ENCODE data around the gene E2F1. TPM values are rescaled to one million over a fixed set of nuclear protein-coding genes. Genes with fewer than 3 reads are reported as not detected.
A peak's percentile ranks its signal among the peaks of the same experiment; 100 is the strongest.

Gene E2F1
- total and polyA plus RNA-seq, 2 donors (not counting 1 experiment from before 2014, with no cell fraction given): 2.4 to 2.7 TPM

- Histone ChIP-seq H3K79me2 (ENCODE audit: control insufficient read depth, insufficient read depth, low read length) (no peaks in the 10 kb centered on the region), H3K9ac (ENCODE audit: low read length) (no peak overlapping the region), H3K27me3 (replicated peaks in 1 of 4; ENCODE audit: control extremely low read depth in 1 of 4, control insufficient read depth in 3 of 4, insufficient read depth in 4 of 4, low read length in 3 of 4) (no peaks in the 10 kb centered on the region), H3K9me3 (ENCODE audit: control extremely low read depth in 1 of 3, control insufficient read depth in 2 of 3, insufficient read depth in 1 of 3, low read length in 2 of 3) (peaks cover 0 to 7% (median 0%) of the 10 kb centered on the region in 3 donors), H3K4me2 (replicated peaks; ENCODE audit: low read depth, low read length, poor library complexity, severe bottlenecking) (peak overlapping the region; percentile 89), H4K20me1 (ENCODE audit: control insufficient read depth, insufficient read depth, low read length, poor library complexity, severe bottlenecking) (no peaks in the 10 kb centered on the region), H3K4me3 (ENCODE audit: control extremely low read depth in 1 of 5, extremely low read depth in 1 of 5, insufficient read depth in 1 of 5, low read depth in 2 of 5, low read length in 4 of 5) (no peak overlapping the region), H3K36me3 (replicated peaks in 1 of 2; ENCODE audit: control extremely low read depth in 1 of 2, control insufficient read depth in 1 of 2, extremely low read depth in 1 of 2, insufficient read depth in 2 of 2, low read length in 1 of 2) (no peaks in the 10 kb centered on the region), H2AFZ (ENCODE audit: insufficient read depth, low read depth, low read length, poor library complexity, severe bottlenecking) (no peak overlapping the region), H3K27ac (ENCODE audit: low read length in 2 of 2) (no peak overlapping the region), H3K4me1 (ENCODE audit: control insufficient read depth in 2 of 2, insufficient read depth in 2 of 2, low read length in 2 of 2) (peaks cover 8 to 16% of the 10 kb centered on the region in 2 donors)
- H3K27ac Mint-ChIP-seq: no peak overlapping the region
- peaks cover 14% of the 10 kb centered on the region for H3K4me1 Mint-ChIP-seq
- intact Hi-C loops (cut with micrococcal nuclease): loop anchor here (2.0 kb wide), 1 partner anchor 47 kb away; the partner anchor contains the start of gene NECAB3
- ChIA-PET POLR2A (interaction anchor here (0.7 to 2.2 kb wide), 4 partner anchors 55 to 242 kb away, joined by 3 to 12 read pairs (median 10); partner anchors contain the start of gene ACTL10), CTCF (interaction anchor here (0.7 to 1.0 kb wide), 2 partner anchors 8 to 32 kb away, joined by 3 read pairs; no protein-coding TSS in a partner anchor)
- H3K4me3 Mint-ChIP-seq: peak overlapping the region; percentile 41
- no peak for TF ChIP-seq CTCF (IDR thresholded peaks at IDR 0.05)
- no peak for TF ChIP-seq EZH2 (IDR thresholded peaks at IDR 0.05; ENCODE audit: borderline replicate concordance, insufficient read depth, low read depth, low read length, poor library complexity, severe bottlenecking)
- peaks cover 2% of the 10 kb centered on the region for H3K9me3 Mint-ChIP-seq (ENCODE audit: insufficient read depth)
- DNase-seq (no peak), ATAC-seq (ENCODE audit: low read depth) (no peak)
- 96% methylated on average over 5 of the region's 11 CpGs for WGBS (ENCODE audit: insufficient coverage)
- no peaks in the 10 kb centered on the region for H3K27me3 Mint-ChIP-seq
Measured at GRCh38 chr20:33721391-33722140, 35.4 kb upstream of the E2F1 start.

Measured in B cell (primary cell).